Measurements from ENCODE around the gene IDH3G.
A peak's percentile ranks its signal among the peaks of the same experiment; 100 is the strongest.

Gene IDH3G

DNA sequence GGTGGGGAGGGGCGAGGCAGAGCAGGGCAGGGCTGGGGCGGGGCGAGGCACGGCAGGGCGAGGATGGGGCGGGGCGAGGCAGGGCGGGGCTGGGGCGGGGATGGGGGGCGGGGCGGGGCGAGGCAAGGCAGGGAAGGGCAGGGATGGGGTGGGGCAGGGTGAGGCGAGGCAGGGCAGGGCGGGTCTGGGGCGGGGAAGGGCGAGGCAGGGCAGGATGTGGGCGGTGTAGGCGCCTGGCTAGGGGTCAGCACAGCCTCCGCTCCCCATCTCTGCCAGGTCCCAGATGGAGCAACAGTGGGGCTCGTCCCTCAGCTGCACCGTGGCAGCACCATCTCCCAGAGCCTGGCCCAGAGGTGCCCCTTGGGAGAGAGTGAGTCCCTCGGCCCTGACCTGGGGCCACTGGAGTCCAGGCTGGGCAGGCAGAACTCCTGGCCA, 17.5 kb downstream of the IDH3G start:
- Histone ChIP-seq H3K9ac (ENCODE audit: low read length) (no peak overlapping the region), H2AK5ac (ENCODE audit: low read length, severe bottlenecking) (no peak overlapping the region), H4K8ac (ENCODE audit: low read length) (no peak overlapping the region), H3K9me3 (ENCODE audit: control insufficient read depth, low read length) (no peaks in the 10 kb centered on the region), H3K27me3 (ENCODE audit: control insufficient read depth in 1 of 2, insufficient read depth in 1 of 2, low read length in 2 of 2) (peaks cover 0 to 5% of the 10 kb centered on the region in 2 experiments), H3K27ac (ENCODE audit: low read length, poor library complexity, severe bottlenecking) (no peak overlapping the region), H3K36me3 (ENCODE audit: control insufficient read depth in 1 of 2, insufficient read depth in 2 of 2, low read depth in 1 of 2, low read length in 2 of 2) (peaks cover 0 to 65% of the 10 kb centered on the region in 2 experiments), H3K4me1 (ENCODE audit: control insufficient read depth, insufficient read depth, low read depth, low read length) (no peaks in the 10 kb centered on the region), H2BK5ac (ENCODE audit: low read depth, low read length, poor library complexity, severe bottlenecking) (no peak overlapping the region), H2AFZ (ENCODE audit: low read depth, low read length) (no peak overlapping the region), H3K4me2 (ENCODE audit: low read length, poor library complexity, severe bottlenecking) (no peak overlapping the region), H4K91ac (ENCODE audit: low read length) (no peak overlapping the region), H3K18ac (ENCODE audit: low read depth in 1 of 2, low read length in 2 of 2) (no peak overlapping the region), H2BK120ac (ENCODE audit: low read depth, low read length) (no peak overlapping the region), H3K79me1 (replicated peaks; ENCODE audit: low read length, poor library complexity, severe bottlenecking) (no peaks in the 10 kb centered on the region), H2BK12ac (ENCODE audit: low read length in 2 of 2) (no peak overlapping the region), H3K4me3 (ENCODE audit: insufficient read depth in 1 of 2, low read depth in 1 of 2, low read length in 2 of 2) (no peak overlapping the region), H3K23ac (ENCODE audit: low read length in 2 of 2) (no peak overlapping the region), H2BK15ac (ENCODE audit: low read depth, poor library complexity, severe bottlenecking) (peak overlapping the region; percentile 36), H3K14ac (ENCODE audit: low read length in 2 of 2) (no peak overlapping the region), H3K4ac (ENCODE audit: low read depth in 1 of 2, low read length in 2 of 2) (no peak overlapping the region)
- WGBS, result 100% methylated on average over 1 of the region's 22 CpGs
- DNase-seq, result no peak

DNA sequence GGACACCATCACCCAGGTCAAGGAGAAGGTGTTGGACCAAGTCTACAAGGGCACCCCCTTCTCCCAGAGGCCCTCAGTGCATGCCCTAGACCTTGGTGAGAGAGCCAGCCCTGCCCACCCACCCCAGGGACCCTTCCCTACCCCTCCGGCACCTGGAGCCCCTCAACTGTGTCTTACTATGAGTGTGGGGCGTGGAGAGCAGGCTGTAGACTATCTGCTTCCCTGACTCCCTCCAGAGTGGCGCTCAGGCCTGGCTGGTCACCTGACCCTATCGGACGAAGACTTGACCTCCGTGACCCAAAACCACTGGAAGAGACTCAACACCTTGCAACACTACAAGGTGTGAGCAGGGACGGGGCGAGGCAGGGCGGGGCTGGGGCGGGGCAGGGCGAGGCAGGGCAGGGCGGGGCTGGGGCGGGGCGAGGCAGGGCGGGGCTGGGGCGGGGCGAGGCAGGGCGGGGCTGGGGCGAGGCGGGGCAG, 18.0 kb downstream of the IDH3G start:
- Histone ChIP-seq H3K18ac (ENCODE audit: low read depth in 1 of 2, low read length in 2 of 2) (no peak overlapping the region), H4K8ac (ENCODE audit: low read length) (no peak overlapping the region), H3K9ac (ENCODE audit: low read length) (no peak overlapping the region), H2AK5ac (ENCODE audit: low read length, severe bottlenecking) (no peak overlapping the region), H3K4me2 (ENCODE audit: low read length, poor library complexity, severe bottlenecking) (no peak overlapping the region), H3K27ac (ENCODE audit: low read length, poor library complexity, severe bottlenecking) (no peak overlapping the region), H3K4me1 (ENCODE audit: control insufficient read depth, insufficient read depth, low read depth, low read length) (no peaks in the 10 kb centered on the region), H3K4me3 (ENCODE audit: insufficient read depth in 1 of 2, low read depth in 1 of 2, low read length in 2 of 2) (no peak overlapping the region), H2BK15ac (ENCODE audit: low read depth, poor library complexity, severe bottlenecking) (no peak overlapping the region), H2BK120ac (ENCODE audit: low read depth, low read length) (no peak overlapping the region), H4K91ac (ENCODE audit: low read length) (no peak overlapping the region), H2AFZ (ENCODE audit: low read depth, low read length) (no peak overlapping the region), H3K23ac (ENCODE audit: low read length in 2 of 2) (no peak overlapping the region), H3K27me3 (ENCODE audit: control insufficient read depth in 1 of 2, insufficient read depth in 1 of 2, low read length in 2 of 2) (peaks cover 0 to 5% of the 10 kb centered on the region in 2 experiments), H3K9me3 (ENCODE audit: control insufficient read depth, low read length) (no peaks in the 10 kb centered on the region), H2BK5ac (ENCODE audit: low read depth, low read length, poor library complexity, severe bottlenecking) (no peak overlapping the region), H3K79me1 (replicated peaks; ENCODE audit: low read length, poor library complexity, severe bottlenecking) (no peaks in the 10 kb centered on the region), H3K36me3 (ENCODE audit: control insufficient read depth in 1 of 2, insufficient read depth in 2 of 2, low read depth in 1 of 2, low read length in 2 of 2) (peaks cover 0 to 70% of the 10 kb centered on the region in 2 experiments), H2BK12ac (ENCODE audit: low read length in 2 of 2) (no peak overlapping the region), H3K4ac (ENCODE audit: low read depth in 1 of 2, low read length in 2 of 2) (no peak overlapping the region), H3K14ac (ENCODE audit: low read length in 2 of 2) (no peak overlapping the region)
- 90% methylated on average over 4 of the region's 20 CpGs for WGBS
- no peak for DNase-seq

DNA sequence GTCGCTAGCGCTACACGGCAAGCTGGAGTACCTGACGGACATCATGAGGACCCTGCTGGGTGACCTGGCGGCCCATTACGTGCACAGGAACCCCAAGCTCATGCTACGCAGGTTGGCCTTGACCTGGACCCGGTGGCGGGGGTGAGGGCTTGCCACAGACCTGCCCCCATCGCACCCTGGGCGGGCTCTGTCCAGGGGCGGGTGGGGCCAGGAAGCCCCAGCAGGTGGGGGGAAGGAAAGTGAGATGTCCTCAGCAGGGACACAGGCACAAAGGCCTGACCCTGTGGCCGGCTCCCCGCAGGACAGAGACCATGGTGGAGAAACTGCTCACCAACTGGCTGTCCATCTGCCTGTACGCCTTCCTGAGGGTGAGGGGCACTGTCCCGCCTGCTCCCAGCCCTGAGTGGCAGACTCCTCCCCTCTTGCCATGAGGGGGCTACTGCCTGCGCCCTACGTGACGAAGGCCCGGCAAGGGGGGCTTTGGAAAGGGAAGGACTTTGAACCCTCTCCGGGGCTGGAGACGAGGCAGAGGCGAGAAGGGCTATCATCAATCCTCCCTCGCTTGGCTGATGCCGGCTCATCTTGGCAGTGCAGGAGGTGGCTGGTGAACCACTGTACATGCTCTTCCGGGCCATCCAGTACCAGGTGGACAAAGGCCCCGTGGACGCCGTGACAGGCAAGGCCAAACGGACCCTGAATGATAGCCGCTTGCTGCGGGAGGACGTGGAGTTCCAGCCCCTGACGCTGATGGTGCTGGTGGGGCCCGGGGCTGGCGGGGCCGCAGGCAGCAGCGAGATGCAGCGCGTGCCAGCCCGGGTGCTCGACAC, 18.7 kb downstream of the IDH3G start:
- no peak overlapping the region for H3K4me3 ChIP-seq (ENCODE audit: insufficient read depth in 1 of 2, low read depth in 1 of 2, low read length in 2 of 2)
- H4K91ac ChIP-seq (ENCODE audit: low read length), result no peak overlapping the region
- no peak overlapping the region for H2BK5ac ChIP-seq (ENCODE audit: low read depth, low read length, poor library complexity, severe bottlenecking)
- H3K27me3 ChIP-seq (ENCODE audit: control insufficient read depth in 1 of 2, insufficient read depth in 1 of 2, low read length in 2 of 2), result peaks cover 0 to 5% of the 10 kb centered on the region in 2 experiments
- H3K4me1 ChIP-seq (ENCODE audit: control insufficient read depth, insufficient read depth, low read depth, low read length), result no peaks in the 10 kb centered on the region
- no peak overlapping the region for H3K9ac ChIP-seq (ENCODE audit: low read length)
- no peak overlapping the region for H3K14ac ChIP-seq (ENCODE audit: low read length in 2 of 2)
- H3K18ac ChIP-seq (ENCODE audit: low read depth in 1 of 2, low read length in 2 of 2), result no peak overlapping the region
- H3K36me3 ChIP-seq (ENCODE audit: control insufficient read depth in 1 of 2, insufficient read depth in 2 of 2, low read depth in 1 of 2, low read length in 2 of 2), result peaks cover 3 to 76% of the 10 kb centered on the region in 2 experiments
- H2AFZ ChIP-seq (ENCODE audit: low read depth, low read length), result no peak overlapping the region
- H3K4me2 ChIP-seq (ENCODE audit: low read length, poor library complexity, severe bottlenecking), result no peak overlapping the region
- H2BK15ac ChIP-seq (ENCODE audit: low read depth, poor library complexity, severe bottlenecking), result no peak overlapping the region
- H3K4ac ChIP-seq (ENCODE audit: low read depth in 1 of 2, low read length in 2 of 2), result no peak overlapping the region
- H3K27ac ChIP-seq (ENCODE audit: low read length, poor library complexity, severe bottlenecking), result no peak overlapping the region
- H4K8ac ChIP-seq (ENCODE audit: low read length), result no peak overlapping the region
- WGBS, result 96% methylated on average over 32 of the region's 42 CpGs
- H2AK5ac ChIP-seq (ENCODE audit: low read length, severe bottlenecking), result no peak overlapping the region
- H3K23ac ChIP-seq (ENCODE audit: low read length in 2 of 2), result no peak overlapping the region
- no peak overlapping the region for H2BK120ac ChIP-seq (ENCODE audit: low read depth, low read length)
- H3K9me3 ChIP-seq (ENCODE audit: control insufficient read depth, low read length), result no peaks in the 10 kb centered on the region
- H2BK12ac ChIP-seq (ENCODE audit: low read length in 2 of 2), result no peak overlapping the region
- no peak for DNase-seq
- H3K79me1 ChIP-seq (replicated peaks; ENCODE audit: low read length, poor library complexity, severe bottlenecking), result no peaks in the 10 kb centered on the region

DNA sequence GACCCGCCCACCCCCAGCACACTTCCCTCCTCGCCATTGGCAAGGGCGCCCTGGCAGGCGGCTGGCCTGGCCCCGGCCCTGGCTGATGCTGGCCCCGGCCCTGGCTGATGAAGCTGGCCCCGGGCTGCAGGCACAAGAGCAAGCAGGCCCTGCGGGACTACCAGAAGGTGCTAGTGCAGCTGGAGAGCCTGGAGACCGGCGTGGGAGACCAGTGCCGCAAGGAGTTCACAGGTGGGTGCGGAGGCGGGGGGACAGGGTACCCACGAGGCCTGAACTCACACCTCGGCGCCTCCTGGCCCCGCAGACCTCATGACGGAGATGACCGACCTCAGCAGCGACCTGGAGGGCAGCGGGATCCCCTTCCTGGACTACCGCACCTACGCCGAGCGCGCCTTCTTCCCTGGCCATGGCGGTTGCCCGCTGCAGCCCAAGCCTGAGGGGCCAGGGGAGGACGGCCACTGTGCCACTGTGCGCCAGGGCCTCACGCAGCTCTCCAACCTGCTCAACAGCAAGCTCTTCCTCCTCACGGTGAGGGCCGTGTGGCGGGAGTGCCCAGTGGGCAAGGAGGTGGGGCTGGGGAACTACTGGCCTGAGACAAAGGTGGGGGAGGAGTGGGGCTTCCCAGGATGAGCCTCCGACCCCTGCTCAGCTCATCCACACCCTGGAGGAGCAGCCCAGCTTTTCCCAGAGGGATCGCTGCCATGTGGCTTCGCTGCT, 19.4 kb downstream of the IDH3G start:
- peaks cover 0 to 1% of the 10 kb centered on the region in 2 experiments for H3K27me3 ChIP-seq (ENCODE audit: control insufficient read depth in 1 of 2, insufficient read depth in 1 of 2, low read length in 2 of 2)
- H4K91ac ChIP-seq (ENCODE audit: low read length), result no peak overlapping the region
- H3K23ac ChIP-seq (ENCODE audit: low read length in 2 of 2), result no peak overlapping the region
- no peak overlapping the region for H2BK12ac ChIP-seq (ENCODE audit: low read length in 2 of 2)
- H3K4me3 ChIP-seq (ENCODE audit: insufficient read depth in 1 of 2, low read depth in 1 of 2, low read length in 2 of 2), result no peak overlapping the region
- H3K36me3 ChIP-seq (ENCODE audit: control insufficient read depth in 1 of 2, insufficient read depth in 2 of 2, low read depth in 1 of 2, low read length in 2 of 2), result peaks cover 3 to 84% of the 10 kb centered on the region in 2 experiments
- no peak overlapping the region for H2BK5ac ChIP-seq (ENCODE audit: low read depth, low read length, poor library complexity, severe bottlenecking)
- H3K27ac ChIP-seq (ENCODE audit: low read length, poor library complexity, severe bottlenecking), result no peak overlapping the region
- H3K79me1 ChIP-seq (replicated peaks; ENCODE audit: low read length, poor library complexity, severe bottlenecking), result no peaks in the 10 kb centered on the region
- no peak overlapping the region for H3K18ac ChIP-seq (ENCODE audit: low read depth in 1 of 2, low read length in 2 of 2)
- H3K4ac ChIP-seq (ENCODE audit: low read depth in 1 of 2, low read length in 2 of 2), result no peak overlapping the region
- H2AFZ ChIP-seq (ENCODE audit: low read depth, low read length), result no peak overlapping the region
- H2BK15ac ChIP-seq (ENCODE audit: low read depth, poor library complexity, severe bottlenecking), result no peak overlapping the region
- H3K4me2 ChIP-seq (ENCODE audit: low read length, poor library complexity, severe bottlenecking), result no peak overlapping the region
- H3K9ac ChIP-seq (ENCODE audit: low read length), result no peak overlapping the region
- no peak for DNase-seq
- no peaks in the 10 kb centered on the region for H3K9me3 ChIP-seq (ENCODE audit: control insufficient read depth, low read length)
- no peak overlapping the region for H4K8ac ChIP-seq (ENCODE audit: low read length)
- no peak overlapping the region for H2BK120ac ChIP-seq (ENCODE audit: low read depth, low read length)
- no peak overlapping the region for H3K14ac ChIP-seq (ENCODE audit: low read length in 2 of 2)
- peaks cover 1% of the 10 kb centered on the region for H3K4me1 ChIP-seq (ENCODE audit: control insufficient read depth, insufficient read depth, low read depth, low read length)
- 97% methylated on average over 12 of the region's 37 CpGs for WGBS
- H2AK5ac ChIP-seq (ENCODE audit: low read length, severe bottlenecking), result no peak overlapping the region
